Stimulated activated CD8-positive, alpha-beta memory T cell treated with anti-CD3 and anti-CD28 coated beads, Interleukin-7, amount 100 ng/mL, for 4 hours (primary cell): ENCODE data around the gene EIF4E2.
"Not testable (repeated sequence)": the region's sequence is repeated elsewhere in the genome, so short reads cannot be mapped to it uniquely, and the experiment has no call there.

Source experiments
- DNase-seq, 2 donors: peaks; one replicate each; pipeline ENCODE4 v3.0.0-alpha.2; 2020; ENCODE audit warnings: low read depth in 2 of 2

The EIF4E2 gene

DNA sequence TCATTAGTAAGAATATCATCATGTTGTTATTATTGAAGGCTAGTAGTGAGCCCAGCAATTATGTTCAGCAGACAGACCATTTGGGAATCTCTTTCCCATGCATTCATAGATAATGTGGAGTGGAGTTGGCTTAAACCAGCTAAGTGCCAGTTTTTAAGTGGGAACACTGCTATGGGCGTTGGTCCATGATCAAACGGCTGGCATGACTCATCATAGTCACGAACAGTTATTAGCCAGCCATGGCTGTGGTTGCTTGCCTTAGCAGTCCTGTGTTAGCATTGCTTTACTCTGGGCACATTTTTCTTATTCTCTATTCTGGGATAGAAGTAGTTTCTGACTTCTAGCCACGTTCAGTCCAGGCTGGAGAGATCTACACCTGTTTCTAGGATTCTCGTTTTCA, 17.7 kb downstream of the EIF4E2 start:
- DNase-seq, result no peak

DNA sequence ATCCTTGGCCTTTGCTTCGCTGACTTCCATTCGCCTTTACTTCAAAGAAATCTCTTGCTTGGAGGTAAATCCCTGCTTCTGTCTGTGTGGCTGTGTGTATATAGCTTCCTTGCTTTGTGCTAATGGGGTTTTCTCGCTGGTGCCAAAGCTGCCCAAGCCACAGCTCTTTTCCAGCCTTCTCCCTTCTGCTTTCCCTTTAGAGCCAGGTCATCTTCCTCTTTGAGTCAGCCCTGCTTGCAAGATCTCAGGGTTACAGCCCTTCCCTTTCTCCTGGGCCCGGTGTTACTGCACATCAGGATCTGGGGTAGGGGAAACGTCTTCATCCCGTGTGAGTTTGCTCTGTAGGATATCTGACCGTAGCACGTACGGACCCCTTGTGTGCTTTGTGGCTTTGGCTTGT, 19.1 kb downstream of the EIF4E2 start:
- DNase-seq, result no peak

DNA sequence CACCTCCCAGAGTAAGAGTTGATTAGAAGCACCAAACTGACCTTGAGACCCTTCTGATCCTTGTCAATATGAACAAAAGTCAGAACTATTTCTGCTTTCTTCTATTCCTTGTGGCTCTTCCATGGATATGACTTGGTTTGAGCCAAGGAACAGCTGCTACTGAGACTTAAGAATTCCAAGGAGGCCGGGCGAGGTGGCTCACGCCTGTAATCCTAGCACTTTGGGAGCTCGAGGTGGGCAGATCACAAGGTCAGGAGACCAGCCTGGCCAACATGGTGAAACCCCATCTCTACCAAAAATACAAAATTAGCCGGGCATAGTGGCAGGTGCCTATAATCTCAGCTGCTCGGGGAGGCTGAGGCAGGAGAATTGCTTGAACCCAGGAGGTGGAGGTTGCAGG, 20.0 kb downstream of the EIF4E2 start:
- DNase-seq, result not testable (repeated sequence)

DNA sequence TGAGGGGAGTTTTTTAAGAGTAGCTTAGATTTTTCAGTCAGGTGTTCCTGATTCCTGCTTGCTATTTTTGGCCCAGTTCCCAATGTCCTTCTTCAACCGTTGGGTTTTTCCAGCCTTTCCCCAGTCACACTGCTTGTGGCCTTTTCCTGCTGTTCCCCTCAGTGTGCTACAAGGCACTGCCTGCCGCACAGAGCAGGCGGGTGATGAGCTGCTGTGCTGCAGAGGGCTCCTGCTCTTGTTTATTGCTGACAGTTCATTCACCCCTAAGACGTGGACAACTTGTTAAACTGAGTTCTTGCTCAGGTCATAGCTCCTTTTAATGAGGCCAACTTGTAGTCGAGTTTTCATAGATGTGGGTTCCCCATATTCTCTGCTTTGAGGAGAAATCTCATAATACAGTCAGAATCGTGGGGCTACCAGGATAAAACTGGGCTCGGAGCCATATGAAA, 20.6 kb downstream of the EIF4E2 start:
- DNase-seq, result no peak

DNA sequence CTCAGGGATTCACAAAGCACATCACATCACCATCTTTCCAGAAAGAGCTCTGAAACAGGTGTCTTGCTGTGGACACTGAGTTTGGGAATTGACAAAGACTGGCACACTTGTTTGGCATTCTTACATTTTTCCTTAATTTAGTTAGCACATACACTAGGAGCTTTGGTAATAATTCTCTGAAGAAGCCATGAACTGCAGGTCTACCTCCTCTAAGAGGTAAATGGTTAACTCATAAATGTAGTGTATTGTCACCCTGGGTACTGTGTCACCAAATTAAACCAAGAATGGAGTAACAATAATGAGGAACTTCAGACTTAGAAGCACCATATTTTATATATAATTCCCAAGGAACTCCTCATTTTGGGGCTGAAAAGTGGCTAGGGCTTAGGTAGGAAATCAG, 22.6 kb downstream of the EIF4E2 start:
- DNase-seq, result no peak

DNA sequence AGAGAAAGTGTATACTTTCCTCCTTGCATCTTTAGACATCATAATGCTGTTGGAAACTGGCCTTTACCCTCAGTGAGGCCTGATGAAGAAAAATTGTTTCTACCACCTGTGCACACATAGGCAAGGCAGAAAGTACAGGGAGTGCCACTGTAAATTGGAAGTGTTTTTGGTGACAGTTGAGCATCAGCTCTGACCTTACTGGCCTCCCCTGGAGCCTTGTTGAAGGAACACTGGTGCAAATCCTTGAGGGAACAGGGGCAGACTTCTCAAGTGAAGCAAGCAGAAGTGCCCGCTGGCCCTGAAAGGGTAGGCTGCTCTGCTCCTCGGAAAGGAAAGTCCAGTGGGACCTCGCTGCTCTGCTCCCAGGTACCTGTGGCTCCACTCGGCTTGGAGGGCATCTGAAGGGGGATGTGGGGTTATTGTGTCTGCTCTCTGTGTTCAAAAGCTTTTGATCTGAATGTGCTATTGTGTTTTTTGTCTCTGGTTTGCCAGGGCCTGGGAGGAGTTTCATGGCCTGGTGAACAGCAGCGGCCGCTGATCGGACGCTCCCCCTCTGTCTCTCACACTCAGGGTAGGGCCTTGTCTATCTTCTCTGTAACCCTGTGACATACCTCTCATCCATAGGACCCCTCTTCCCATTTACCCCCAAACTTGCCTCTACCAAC, 23.4 kb downstream of the EIF4E2 start:
- no peak for DNase-seq

DNA sequence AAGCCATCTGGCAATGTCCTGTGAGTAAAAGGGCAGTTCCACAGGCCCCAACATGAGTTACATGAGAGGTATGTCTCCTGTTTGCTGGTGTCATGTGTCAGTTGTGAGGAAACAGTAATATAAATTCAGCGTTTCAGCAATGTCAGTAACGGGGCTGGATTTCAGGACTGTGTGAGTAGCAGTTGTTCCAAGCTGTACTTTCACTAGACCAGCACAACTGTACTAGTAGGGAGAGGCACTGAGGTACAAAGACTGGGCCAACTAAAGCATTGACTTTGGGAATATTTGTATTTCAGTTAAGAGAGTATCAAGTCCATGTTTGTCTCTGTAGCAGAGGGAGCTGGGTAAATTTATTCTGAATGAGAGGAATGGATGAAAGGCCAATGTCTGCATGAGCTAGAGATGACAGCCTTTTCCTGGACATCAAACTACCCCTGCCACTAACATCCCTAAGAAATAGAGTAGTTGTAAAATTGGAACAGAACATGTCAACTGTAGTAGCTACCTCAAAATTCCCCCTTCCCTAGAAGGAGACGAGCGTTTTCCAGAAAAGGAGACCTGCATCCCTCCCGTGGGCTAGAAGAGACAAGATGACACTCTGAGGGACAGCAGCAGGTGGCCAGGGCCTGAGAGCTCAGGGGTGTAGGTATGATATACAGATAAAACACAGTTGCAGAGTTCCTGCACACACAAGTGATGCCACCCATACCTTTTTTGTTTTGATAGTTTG, 24.4 kb downstream of the EIF4E2 start:
- DNase-seq, result no peak

DNA sequence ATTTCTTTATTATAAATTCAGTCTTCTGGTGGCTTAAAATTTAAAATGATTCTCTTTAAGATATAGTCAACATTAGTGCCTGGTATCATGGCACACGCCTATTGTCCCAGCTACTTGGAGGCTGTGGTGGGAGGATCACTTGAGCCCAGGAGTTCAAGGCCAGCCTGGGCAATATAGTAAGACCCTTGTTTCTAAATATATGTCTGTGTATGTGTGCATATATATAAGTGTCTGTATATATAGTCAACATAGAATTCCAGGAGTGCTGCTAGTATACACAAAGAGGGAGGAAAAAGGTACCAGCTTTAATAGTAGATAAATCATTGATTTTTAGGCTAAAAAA, 24.9 kb downstream of the EIF4E2 start:
- DNase-seq, result no peak

DNA sequence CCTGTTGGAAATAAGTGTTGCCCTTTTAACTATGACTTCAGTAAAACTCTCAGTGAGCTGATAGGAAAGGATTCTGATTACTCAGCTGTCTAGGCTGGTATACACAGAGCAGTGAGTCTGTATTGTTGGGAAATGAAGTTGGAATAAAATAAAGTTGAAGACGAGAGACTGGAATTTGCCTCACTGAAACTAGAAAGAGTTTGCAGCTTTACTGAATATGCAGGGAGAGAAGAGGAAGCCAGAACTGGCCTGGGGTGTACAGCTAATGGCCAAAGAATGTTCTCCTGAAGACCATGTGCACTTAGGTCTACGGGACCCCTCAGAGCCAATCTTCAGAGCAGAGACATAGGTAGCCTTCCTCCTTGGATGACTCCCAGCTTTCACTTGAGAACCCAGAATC, 26.5 kb downstream of the EIF4E2 start:
- no peak for DNase-seq

DNA sequence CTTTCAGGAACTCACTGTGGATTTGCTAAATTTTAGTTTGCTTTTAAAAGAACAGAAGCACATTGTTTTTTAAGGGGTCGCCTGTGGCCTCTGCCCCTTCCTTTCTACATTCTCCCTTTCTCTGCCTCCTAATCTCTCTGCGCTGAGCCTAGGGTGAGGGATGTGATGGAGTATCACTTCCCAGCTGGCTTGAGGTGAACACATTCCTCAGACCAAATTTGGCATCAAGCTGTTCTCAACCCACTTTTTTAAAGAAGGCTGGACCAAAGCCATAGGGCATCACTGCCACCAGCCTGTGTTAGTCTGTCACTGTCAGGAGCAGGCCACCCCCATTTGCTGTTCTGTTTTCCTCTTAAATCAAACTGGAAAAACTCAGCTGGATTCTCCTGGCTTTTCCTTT, 27.4 kb downstream of the EIF4E2 start:
- no peak for DNase-seq

DNA sequence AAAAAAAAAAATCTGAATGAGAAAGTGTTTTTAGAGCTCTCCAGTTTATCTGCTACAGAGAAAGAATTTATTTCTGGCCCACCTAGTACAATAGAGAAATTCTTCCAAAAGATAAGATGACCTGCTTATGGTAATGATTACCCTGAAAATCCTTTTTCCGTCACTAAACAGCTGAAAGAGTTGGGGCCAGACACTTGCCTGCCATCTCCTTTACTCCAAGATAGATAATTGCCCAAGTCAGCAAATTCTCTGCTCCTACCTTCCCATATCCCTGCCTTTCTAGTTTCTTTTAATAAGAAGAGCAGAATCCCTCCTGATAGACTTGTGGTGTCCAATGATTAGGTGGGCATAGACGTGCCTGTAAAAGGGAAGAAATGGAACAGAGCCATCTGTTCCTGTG, 28.1 kb downstream of the EIF4E2 start:
- DNase-seq, result no peak

DNA sequence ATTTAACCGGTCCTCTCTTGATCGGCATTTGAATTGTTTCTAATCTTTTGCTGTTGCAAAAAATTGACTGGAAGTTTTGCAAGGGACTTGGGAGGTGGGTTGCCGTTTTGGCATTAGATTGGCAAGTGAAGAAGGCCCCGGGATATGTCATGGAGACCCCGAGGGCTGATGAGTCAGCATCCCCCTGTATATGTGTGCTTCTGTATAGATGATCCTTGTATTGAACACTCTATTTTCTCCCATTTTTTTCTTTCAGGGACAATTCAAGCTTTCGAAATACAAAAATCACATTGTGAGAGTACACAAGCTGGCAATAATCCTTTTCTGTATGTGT, 30.1 kb downstream of the EIF4E2 start:
- DNase-seq, result no peak

DNA sequence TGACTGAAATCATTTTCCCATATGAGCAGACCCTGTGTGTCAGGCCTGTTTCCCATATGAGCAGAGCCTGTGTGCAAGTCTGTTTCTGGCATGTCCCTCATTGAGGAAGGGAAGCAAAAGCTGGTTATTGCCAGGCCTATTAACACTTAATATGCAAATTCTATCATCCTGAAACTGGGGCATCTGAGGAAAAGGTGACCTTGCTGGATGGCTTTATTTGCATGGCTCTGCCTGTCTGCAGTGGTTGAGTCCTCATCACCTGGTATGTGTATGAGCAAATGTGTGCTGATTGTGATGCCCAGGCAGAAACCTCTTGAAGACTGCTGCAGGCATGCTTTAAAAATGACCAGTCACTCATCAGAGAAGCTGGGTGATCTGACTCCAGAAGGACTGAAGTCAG, 31.2 kb downstream of the EIF4E2 start:
- DNase-seq, result no peak

DNA sequence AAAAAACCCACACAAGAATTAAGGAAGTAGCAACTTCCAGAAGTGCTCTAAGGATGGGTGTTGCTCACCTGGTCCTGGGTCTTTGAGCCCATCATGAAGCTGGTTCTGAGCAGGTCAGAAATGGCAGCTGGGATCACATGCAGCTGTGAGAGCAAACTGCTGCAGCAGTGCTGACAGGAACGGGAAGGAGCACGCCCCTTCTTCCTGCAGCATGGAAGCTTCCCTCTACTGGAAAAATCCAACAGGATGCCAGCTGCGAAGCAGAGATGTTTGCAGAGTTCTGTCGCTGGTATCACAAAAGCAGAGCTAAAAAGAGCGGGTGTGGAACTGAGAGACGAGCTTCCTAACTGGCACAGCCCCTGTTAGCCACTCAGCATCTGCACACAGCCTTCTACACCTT, 33.7 kb downstream of the EIF4E2 start:
- DNase-seq, result no peak

DNA sequence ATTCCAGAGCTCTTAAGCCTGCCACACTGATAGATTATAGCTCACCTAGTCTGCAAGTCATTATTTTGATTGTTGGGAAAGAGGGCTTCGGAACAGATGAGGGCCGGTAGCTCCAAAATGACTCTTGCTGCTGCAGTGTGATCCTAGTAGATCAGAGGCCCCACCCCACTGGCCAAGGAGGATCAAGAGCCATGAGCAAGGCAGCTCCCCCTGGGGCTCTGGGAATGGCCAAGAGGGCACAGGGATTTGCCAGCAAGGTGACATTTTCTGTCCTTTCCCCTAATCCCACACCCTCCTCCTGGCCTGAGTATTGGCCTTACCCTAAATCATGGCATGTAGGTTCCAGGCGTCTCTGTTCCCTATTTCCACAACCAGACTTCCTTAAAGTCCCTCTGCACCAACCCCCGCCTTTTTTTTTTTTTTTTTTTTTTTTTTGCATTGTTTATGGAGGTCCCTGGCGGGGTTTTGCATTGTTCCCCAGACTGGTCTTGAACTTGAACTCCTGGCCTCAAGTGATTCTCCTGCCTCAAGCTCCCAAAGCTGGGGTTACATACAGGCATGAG, 36.5 kb downstream of the EIF4E2 start:
- no peak for DNase-seq

DNA sequence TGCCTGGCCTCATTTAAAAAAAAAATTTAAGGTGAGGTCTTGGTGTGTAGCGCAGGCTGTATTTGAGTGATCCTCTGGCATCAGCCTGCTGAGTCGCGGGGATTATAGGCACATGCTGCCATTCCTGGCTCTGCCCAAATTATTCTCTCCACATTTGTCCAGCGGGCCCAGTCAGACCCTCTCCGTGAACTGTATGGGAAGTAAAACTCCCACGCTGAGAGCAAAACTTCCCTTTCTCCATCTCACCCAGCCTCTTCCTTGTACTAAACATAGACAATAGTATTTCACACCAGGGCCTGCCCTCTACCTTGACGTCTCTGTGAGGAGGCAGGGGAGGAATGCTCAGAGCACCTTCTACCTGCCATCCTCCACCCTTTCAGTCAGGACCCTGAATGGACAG, 37.0 kb downstream of the EIF4E2 start:
- DNase-seq, result no peak

DNA sequence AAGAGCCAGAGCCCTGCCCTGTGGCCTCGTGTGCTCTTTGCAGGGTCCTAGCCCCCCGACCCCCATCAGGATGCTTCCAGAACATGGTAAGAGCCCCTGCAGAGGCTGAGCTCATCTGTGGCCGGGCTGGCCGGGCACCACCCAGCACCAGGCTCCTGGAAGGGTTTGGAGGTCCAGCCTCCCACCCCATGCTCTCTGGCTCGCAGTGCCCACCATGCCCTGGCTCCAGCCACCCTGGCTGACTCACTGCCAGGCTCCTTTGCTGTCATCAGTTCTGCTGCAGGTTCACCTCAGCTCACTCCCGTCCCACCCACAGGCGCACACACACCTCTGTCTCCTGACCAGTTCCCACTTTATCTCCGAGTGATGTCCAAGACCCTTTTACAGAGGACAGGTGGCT, 37.5 kb downstream of the EIF4E2 start:
- no peak for DNase-seq

DNA sequence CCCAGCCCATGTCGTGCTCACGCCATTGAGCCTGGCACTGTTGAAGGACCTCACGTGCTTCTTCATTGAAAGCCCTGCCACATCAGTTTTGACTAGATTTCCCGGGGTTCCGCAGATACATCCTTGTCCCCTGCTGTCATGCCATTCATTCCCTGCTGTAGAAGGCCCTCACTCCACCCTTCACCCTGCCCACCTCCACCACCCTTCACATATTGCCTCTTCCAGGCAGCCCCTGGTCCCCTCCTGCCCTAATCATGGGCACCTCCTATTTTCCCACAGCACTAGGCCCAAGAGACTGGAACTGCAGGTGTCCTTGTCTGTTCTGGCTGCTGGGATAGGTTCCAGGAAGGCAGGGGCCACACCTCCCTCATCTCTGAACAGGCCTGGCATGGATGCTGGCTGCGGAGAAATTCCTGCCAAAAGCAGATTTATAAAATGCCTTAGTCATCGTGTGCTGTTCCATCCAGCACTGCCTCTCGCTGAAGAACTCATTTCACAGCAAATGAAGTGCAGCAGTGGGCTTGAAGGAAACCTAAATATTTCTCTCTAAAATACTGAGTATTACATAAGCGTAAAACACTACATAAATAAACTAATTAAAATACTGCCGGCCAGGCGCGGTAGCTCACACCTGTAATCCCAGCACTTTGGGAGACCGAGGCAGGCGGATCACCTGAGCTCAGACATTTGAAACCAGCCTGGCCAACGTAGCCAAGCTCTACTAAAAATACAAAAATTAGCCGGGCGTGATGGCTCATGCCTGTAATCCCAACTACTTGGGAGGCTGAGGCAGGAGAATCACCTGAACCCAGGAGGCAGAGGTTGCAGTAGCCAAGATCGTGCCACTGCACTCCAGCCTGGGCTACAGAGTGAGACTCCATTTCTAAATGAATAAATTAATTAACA, 38.4 kb downstream of the EIF4E2 start:
- DNase-seq, result no peak

DNA sequence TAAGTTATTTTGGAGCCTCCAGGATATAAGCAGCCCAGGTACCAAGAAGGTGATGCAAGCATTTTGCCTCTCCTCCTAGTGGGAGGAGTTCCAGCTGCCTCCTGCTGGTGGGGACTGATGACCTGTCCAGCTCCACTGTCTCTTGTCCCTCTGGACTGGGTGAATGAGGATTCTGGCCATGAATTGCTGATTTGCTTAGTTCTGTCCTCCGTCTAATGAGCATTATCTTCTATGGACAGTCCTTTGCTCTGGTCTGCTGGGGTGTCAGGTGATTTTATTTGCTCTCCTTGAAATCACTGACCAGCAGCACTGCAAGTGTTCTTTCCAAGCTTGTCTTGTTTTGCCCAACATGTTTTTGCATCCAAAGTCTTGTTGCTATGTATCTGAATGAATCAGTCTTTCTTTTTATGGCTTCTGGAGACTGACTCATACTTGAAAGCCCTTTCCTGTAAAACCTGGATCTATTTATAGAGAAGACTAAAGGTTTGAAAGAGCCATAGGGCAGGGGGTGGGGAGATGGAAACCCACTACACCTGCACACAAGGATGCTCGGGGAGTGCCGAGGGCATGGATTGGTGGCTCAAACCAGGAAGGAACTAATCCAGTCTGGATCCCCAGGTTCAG, 42.4 kb downstream of the EIF4E2 start:
- DNase-seq, result no peak

DNA sequence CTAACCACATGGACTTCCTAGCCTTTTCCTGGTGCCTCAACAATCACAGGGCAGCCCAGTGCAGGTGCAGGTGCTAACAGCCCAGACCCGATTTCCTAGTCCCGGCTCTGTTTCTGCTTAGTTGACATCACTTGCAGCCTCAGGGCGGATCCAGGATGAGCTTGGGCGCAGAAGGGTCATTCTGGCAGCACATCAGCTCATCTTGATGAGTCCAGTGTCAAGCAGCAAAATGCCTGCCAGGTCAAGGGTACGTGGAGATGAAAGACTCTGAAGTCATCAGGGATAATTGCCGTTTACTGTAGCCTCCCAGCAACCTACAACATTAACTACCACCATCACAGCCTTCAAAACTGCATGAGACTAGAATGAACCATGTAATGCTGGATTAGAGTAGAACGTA, 43.5 kb downstream of the EIF4E2 start:
- no peak for DNase-seq

DNA sequence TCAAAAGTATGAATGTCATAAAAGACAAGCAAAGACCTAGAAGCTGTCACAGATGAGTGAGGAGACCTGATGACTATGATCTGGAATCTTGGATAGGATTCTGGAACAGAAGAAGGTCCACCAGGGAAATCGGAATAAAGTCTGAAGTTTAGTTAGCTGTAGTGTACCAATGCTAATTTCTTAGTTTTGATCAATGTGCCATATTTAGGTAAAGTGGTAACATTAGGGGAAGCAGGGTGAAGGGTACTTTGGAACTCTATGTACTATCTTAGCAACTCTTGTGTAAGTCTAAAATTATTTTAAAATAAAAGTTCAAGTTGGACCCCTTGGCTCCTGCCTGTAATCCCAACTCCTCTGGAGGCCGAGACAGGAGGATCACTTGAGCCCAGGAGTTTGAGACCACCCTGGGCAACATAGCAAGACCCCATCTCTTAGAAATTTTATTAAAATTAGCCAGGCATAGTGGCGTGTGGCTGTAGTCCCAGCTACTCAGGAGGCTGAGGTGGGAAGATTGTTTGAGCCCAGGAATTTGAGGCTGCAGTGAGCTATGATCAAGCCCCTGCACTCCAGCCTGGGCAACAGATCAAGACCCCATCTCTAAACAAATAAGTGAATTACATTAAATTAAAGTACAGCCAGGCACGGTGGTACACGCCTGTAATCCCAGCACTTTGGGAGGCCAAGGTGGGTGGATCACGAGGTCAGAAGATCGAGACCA, 47.0 kb downstream of the EIF4E2 start:
- DNase-seq, result no peak
